Measurements from ENCODE around the gene EIF2A. TPM values are rescaled to one million over a fixed set of nuclear protein-coding genes. Genes with fewer than 3 reads are reported as not detected.

Gene EIF2A
- total and polyA plus RNA-seq, 9 of the 15 experiments (the other 6 are each of a cell fraction or from before 2014, with no cell fraction given) = 106 to 192 (median 168) TPM

- TF ChIP-seq, protein P1, sequence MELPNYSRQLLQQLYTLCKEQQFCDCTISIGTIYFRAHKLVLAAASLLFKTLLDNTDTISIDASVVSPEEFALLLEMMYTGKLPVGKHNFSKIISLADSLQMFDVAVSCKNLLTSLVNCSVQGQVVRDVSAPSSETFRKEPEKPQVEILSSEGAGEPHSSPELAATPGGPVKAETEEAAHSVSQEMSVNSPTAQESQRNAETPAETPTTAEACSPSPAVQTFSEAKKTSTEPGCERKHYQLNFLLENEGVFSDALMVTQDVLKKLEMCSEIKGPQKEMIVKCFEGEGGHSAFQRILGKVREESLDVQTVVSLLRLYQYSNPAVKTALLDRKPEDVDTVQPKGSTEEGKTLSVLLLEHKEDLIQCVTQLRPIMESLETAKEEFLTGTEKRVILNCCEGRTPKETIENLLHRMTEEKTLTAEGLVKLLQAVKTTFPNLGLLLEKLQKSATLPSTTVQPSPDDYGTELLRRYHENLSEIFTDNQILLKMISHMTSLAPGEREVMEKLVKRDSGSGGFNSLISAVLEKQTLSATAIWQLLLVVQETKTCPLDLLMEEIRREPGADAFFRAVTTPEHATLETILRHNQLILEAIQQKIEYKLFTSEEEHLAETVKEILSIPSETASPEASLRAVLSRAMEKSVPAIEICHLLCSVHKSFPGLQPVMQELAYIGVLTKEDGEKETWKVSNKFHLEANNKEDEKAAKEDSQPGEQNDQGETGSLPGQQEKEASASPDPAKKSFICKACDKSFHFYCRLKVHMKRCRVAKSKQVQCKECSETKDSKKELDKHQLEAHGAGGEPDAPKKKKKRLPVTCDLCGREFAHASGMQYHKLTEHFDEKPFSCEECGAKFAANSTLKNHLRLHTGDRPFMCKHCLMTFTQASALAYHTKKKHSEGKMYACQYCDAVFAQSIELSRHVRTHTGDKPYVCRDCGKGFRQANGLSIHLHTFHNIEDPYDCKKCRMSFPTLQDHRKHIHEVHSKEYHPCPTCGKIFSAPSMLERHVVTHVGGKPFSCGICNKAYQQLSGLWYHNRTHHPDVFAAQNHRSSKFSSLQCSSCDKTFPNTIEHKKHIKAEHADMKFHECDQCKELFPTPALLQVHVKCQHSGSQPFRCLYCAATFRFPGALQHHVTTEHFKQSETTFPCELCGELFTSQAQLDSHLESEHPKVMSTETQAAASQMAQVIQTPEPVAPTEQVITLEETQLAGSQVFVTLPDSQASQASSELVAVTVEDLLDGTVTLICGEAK (IDR thresholded peaks at IDR 0.05) = peak; percentile 88
- TF ChIP-seq, protein P1 (CRISPR knock-in tag; IDR thresholded peaks at IDR 0.05) = peak; percentile 71; the same call in 1 of the 2 replicates
- TF ChIP-seq HNRNPUL1 (IDR thresholded peaks at IDR 0.05; ENCODE audit: low read length) (no peak), POLR2A (conservative IDR thresholded peaks at IDR 0.05) (0 out of 2 replicates have a peak, but pooled peaks have one; percentile 11), FOXK2 (conservative IDR thresholded peaks at IDR 0.05 in 1 of 2, IDR thresholded peaks at IDR 0.05 in 1 of 2; ENCODE audit: low read depth in 2 of 2) (no peak), MBD2 (IDR thresholded peaks at IDR 0.05; ENCODE audit: borderline replicate concordance, low read depth) (no peak), STAT5A (IDR thresholded peaks at IDR 0.05; ENCODE audit: borderline replicate concordance, low read length) (no peak)
These were observed 79.8 kb downstream of the EIF2A start (continued) for GRCh38 chr3:150626148-150626930.
